GM12878 (cell line): ENCODE data around the gene CLDN7. TPM values are rescaled to one million over a fixed set of nuclear protein-coding genes. Genes with fewer than 3 reads are reported as not detected.

Source experiments
- ATAC-seq: fragments of 200-7000 bp; cut with Tn5 transposase; 3 replicates; pipeline ENCODE4 v1.9.1; 2020; ENCODE audit warnings: mild to moderate bottlenecking, moderate library complexity
- BruUV-seq: library from RNA; stranded (reverse); fragments of 400-500 nt; replicated peaks from 2 replicates; lab custom pipeline; 2021; lab: Mats Ljungman, UMichigan
- CTCF ChIA-PET: fragments of 300-600 bp; sonication (Branson Sonifier 250); formaldehyde crosslinking; extraction: SDS; loops from one replicate; lab custom pipeline; 2021; ENCODE audit warnings: inconsistent platforms; lab: Yijun Ruan, JAX
- POLR2A ChIA-PET: fragments of 350-600 bp; formaldehyde crosslinking; extraction: SDS; loops from one replicate; lab custom pipeline; 2021; ENCODE audit warnings: inconsistent platforms; lab: Charles Lee
- RAD21 ChIA-PET: fragments of 300-600 bp; sonication (Branson Sonifier 250); formaldehyde crosslinking; loops from one replicate; lab custom pipeline; 2023; ENCODE audit warnings: antibody characterized with exemption; ENCODE audit not compliant: unreplicated experiment; lab: Charles Lee
- SMC1A ChIA-PET: fragments of 300-600 bp; sonication (Branson Sonifier 250); formaldehyde crosslinking; loops from one replicate; lab custom pipeline; 2023; ENCODE audit not compliant: unreplicated experiment, uncharacterized antibody; lab: Charles Lee
- DNase-seq: peaks from one replicate; pipeline ENCODE4 v3.0.0-alpha.2; 2011; ENCODE audit warnings: low read depth, low spot score
- FAIRE-seq: peaks from 3 replicates; lab custom pipeline; 2011; peaks lifted over from hg19 to GRCh38; lab: Jason Lieb, UNC
- H2AFZ ChIP-seq: 2 replicates; pipeline ENCODE4 v1.6.0; 2011; ENCODE audit warnings: low read depth, low read length, control low read depth; ENCODE audit not compliant: control insufficient read depth
- H3K27ac ChIP-seq: 2 replicates; pipeline ENCODE4 v1.5.1; 2011; ENCODE audit warnings: control low read depth; ENCODE audit not compliant: control insufficient read depth, insufficient read depth
- H3K27me3 ChIP-seq, 2 experiments: replicated peaks in 1 of 2; 2 replicates each; pipeline versions ENCODE4 v1.6.0 to v1.6.1; 2011; ENCODE audit warnings: low read length in 1 of 2; ENCODE audit not compliant: control insufficient read depth in 2 of 2, insufficient read depth in 2 of 2
- H3K36me3 ChIP-seq, 2 experiments: 2 replicates each; pipeline ENCODE4 v1.5.1; 2011; ENCODE audit warnings: low read length in 1 of 2; ENCODE audit not compliant: control insufficient read depth in 2 of 2, insufficient read depth in 2 of 2
- H3K4me1 ChIP-seq: 2 replicates; pipeline ENCODE4 v1.6.1; 2011; ENCODE audit warnings: mild to moderate bottlenecking, low read length, moderate library complexity, mixed read lengths; ENCODE audit not compliant: control insufficient read depth, insufficient read depth
- H3K4me2 ChIP-seq: 2 replicates; pipeline ENCODE4 v1.6.0; 2011; ENCODE audit warnings: control low read depth; ENCODE audit not compliant: control insufficient read depth, insufficient read depth
- H3K4me3 ChIP-seq: fragments of 200-600 bp; sonication (generic); 2 replicates; pipeline ENCODE4 v1.5.1; 2016
- H3K79me2 ChIP-seq: 2 replicates; pipeline ENCODE4 v1.6.0; 2011; ENCODE audit warnings: low read length; ENCODE audit not compliant: control insufficient read depth, insufficient read depth
- H3K9ac ChIP-seq: 2 replicates; pipeline ENCODE4 v1.8.0; 2011; ENCODE audit warnings: low read length, control low read depth, mixed read lengths; ENCODE audit not compliant: control insufficient read depth, insufficient read depth
- H3K9me3 ChIP-seq: replicated peaks from 3 replicates; pipeline ENCODE4 v1.5.1; 2011; ENCODE audit warnings: mild to moderate bottlenecking, low read length; ENCODE audit not compliant: control insufficient read depth, insufficient read depth
- H4K20me1 ChIP-seq: 2 replicates; pipeline ENCODE4 v1.6.0; 2011; ENCODE audit not compliant: control insufficient read depth, insufficient read depth
- BACH1 ChIP-seq: fragments of 450-650 bp; IDR thresholded peaks from 2 replicates; pipeline ENCODE4 v1.6.1; 2017; ENCODE audit warnings: mild to moderate bottlenecking, borderline replicate concordance
- CHD1 ChIP-seq: IDR thresholded peaks from 2 replicates; pipeline ENCODE4 v1.6.1; 2012; ENCODE audit warnings: low read depth, low read length, improper control_type of control experiment
- FOXK2 ChIP-seq: fragments of 450-650 bp; IDR thresholded peaks from 2 replicates; pipeline ENCODE4 v1.6.1; 2017; ENCODE audit warnings: mild to moderate bottlenecking, moderate library complexity
- MYC ChIP-seq: IDR thresholded peaks from 2 replicates; pipeline ENCODE4 v1.6.1; 2011; ENCODE audit warnings: mild to moderate bottlenecking, low read length, moderate library complexity, inconsistent platforms; ENCODE audit not compliant: insufficient read depth, insufficient replicate concordance, insufficient read length, severe bottlenecking
- PML ChIP-seq: IDR thresholded peaks from 2 replicates; pipeline ENCODE4 v1.6.1; 2012; ENCODE audit warnings: low read length, inconsistent platforms
- SIX5 ChIP-seq: IDR thresholded peaks from 2 replicates; pipeline ENCODE4 v1.6.1; 2011; ENCODE audit warnings: mild to moderate bottlenecking, low read depth, low read length, moderate library complexity; ENCODE audit not compliant: severe bottlenecking
- SMC3 ChIP-seq: IDR thresholded peaks from 2 replicates; pipeline ENCODE4 v1.6.1; 2011; ENCODE audit warnings: low read length, improper control_type of control experiment, borderline replicate concordance
- SRF ChIP-seq, 2 experiments: IDR thresholded peaks; 2 replicates each; pipeline ENCODE4 v1.6.1; 2011; ENCODE audit warnings: low read depth in 2 of 2, low read length in 2 of 2, mild to moderate bottlenecking in 1 of 2, moderate library complexity in 1 of 2
- SUPT20H ChIP-seq: IDR thresholded peaks from 2 replicates; pipeline ENCODE4 v1.6.1; 2011; ENCODE audit warnings: low read depth, mild to moderate bottlenecking, low read length, moderate library complexity, borderline replicate concordance; ENCODE audit not compliant: control insufficient read depth
- TARDBP ChIP-seq: IDR thresholded peaks from 2 replicates; pipeline ENCODE4 v1.6.1; 2016; ENCODE audit warnings: borderline replicate concordance
- TBL1XR1 ChIP-seq: IDR thresholded peaks from 2 replicates; pipeline ENCODE4 v1.6.1; 2012; ENCODE audit warnings: low read depth, low read length, improper control_type of control experiment
- ZNF217 ChIP-seq: fragments of 450-650 bp; IDR thresholded peaks from 2 replicates; pipeline ENCODE4 v1.6.1; 2017; ENCODE audit warnings: antibody characterized with exemption, mild to moderate bottlenecking
- WGBS: methylation state at CpG from one replicate; pipeline ENCODE4 v1.1.6; 2016; ENCODE audit warnings: low lambda C conversion rate; ENCODE audit not compliant: insufficient replicate concordance, insufficient coverage; ENCODE audit errors: missing lambda C conversion rate; 5-methylcytosine and 5-hydroxymethylcytosine counted together
- in situ Hi-C: fragments of 300-500 bp; cut with MboI; formaldehyde crosslinking; loops from 9 replicates; pipeline ENCODE4 v1.14.3; 2018; ENCODE audit warnings: mixed read lengths
- intact Hi-C: fragments of 100-400 bp; cut with micrococcal nuclease; formaldehyde crosslinking; loops from one replicate; pipeline ENCODE4 v1.14.2; 2022; ENCODE audit not compliant: unreplicated experiment
- polyA plus RNA-seq, 11 experiments: library from polyadenylated mRNA; depleted of rRNA in 4 of 11; unstranded in 6 of 11; stranded (reverse) in 5 of 11; fragments of >200 nt; fragmentation: Nextera tagmentation in 4 of 11; fragmentation: Illumina TruSeq in 1 of 11; extraction: Ambion mirVana in 4 of 11; extraction: Trizol in 1 of 11; gene quantifications; 1 replicate in 1 of 11; 2 replicates in 10 of 11; pipeline versions ENCODE4 v1.2.1 to v1.2.3, GENCODE V29; 2011 to 2016; ENCODE audit warnings: inconsistent platforms in 2 of 11, missing spikeins in 2 of 11, low read depth in 1 of 11
- total RNA-seq, 4 experiments: library from RNA; depleted of rRNA in 3 of 4; stranded (reverse); fragments of >200 nt in 3 of 4; fragmentation: Illumina TruSeq in 1 of 4; extraction: Trizol in 1 of 4; gene quantifications; 2 replicates each; pipeline versions ENCODE4 v1.2.1 to v1.2.3, GENCODE V29; 2013 to 2021
- TF ChIP-seq, protein P1 (sequence below): IDR thresholded peaks from 2 replicates; pipeline ENCODE4 v1.6.1; 2011; ENCODE audit warnings: borderline replicate concordance, low read depth, mild to moderate bottlenecking, moderate library complexity, low read length; ENCODE audit not compliant: insufficient read depth, poor library complexity, severe bottlenecking
- TF ChIP-seq, protein P2 (sequence below): fragments of 450-650 bp; IDR thresholded peaks from 2 replicates; pipeline ENCODE4 v1.6.1; 2017; ENCODE audit warnings: antibody characterized with exemption, mild to moderate bottlenecking, moderate library complexity
- TF ChIP-seq, protein P3 (sequence below): IDR thresholded peaks from 2 replicates; pipeline ENCODE4 v1.6.1; 2011; ENCODE audit warnings: low read depth, mild to moderate bottlenecking, low read length, moderate library complexity, borderline replicate concordance; ENCODE audit errors: extremely low read depth

The CLDN7 gene
- total and polyA plus RNA-seq, 10 of the 15 experiments (the other 5 are each of a cell fraction or from before 2014, with no cell fraction given), result 0.19 to 1.3 (median 0.36) TPM; not detected in 5

DNA sequence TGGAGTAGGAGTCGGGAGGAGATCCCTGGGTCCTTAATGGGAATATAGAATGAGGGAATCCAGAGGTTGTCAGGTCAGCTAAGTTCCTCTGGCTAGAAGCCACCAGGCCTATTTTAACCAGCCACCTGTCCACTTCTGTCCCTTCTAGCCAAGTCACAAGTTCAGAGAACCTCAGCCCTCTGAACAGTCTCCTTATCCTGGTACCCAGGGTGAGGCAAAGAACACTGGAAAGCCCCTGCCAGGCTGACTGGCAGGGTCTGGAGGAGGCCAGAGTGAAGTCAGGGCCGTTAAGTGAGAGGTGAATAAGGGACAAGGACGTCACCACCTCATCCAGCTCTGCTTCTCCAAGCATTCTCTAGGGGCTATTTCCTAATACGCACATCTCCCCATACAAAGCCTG lies 13.5 kb downstream of the CLDN7 start:
- intact Hi-C loops, result no loop called here

More for the DNA sequence above, 13.5 kb downstream of the CLDN7 start:
- TF ChIP-seq, protein P1, sequence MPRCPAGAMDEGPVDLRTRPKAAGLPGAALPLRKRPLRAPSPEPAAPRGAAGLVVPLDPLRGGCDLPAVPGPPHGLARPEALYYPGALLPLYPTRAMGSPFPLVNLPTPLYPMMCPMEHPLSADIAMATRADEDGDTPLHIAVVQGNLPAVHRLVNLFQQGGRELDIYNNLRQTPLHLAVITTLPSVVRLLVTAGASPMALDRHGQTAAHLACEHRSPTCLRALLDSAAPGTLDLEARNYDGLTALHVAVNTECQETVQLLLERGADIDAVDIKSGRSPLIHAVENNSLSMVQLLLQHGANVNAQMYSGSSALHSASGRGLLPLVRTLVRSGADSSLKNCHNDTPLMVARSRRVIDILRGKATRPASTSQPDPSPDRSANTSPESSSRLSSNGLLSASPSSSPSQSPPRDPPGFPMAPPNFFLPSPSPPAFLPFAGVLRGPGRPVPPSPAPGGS, result no peak
- no peak for TF ChIP-seq BACH1
- TF ChIP-seq SIX5, result no peak
- no peak for TF ChIP-seq SMC3
- TF ChIP-seq ZNF217, result no peak
- TF ChIP-seq SRF (IDR thresholded peaks at IDR 0.05; ENCODE audit: low read depth in 2 of 2, low read length in 2 of 2), result no peak
- TF ChIP-seq, protein P2, sequence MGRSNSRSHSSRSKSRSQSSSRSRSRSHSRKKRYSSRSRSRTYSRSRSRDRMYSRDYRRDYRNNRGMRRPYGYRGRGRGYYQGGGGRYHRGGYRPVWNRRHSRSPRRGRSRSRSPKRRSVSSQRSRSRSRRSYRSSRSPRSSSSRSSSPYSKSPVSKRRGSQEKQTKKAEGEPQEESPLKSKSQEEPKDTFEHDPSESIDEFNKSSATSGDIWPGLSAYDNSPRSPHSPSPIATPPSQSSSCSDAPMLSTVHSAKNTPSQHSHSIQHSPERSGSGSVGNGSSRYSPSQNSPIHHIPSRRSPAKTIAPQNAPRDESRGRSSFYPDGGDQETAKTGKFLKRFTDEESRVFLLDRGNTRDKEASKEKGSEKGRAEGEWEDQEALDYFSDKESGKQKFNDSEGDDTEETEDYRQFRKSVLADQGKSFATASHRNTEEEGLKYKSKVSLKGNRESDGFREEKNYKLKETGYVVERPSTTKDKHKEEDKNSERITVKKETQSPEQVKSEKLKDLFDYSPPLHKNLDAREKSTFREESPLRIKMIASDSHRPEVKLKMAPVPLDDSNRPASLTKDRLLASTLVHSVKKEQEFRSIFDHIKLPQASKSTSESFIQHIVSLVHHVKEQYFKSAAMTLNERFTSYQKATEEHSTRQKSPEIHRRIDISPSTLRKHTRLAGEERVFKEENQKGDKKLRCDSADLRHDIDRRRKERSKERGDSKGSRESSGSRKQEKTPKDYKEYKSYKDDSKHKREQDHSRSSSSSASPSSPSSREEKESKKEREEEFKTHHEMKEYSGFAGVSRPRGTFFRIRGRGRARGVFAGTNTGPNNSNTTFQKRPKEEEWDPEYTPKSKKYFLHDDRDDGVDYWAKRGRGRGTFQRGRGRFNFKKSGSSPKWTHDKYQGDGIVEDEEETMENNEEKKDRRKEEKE, result no peak
- no peak for TF ChIP-seq SUPT20H
- no peak for TF ChIP-seq PML
- no peak for TF ChIP-seq FOXK2
- no peak for TF ChIP-seq MYC
- TF ChIP-seq CHD1, result no peak
- TF ChIP-seq TBL1XR1, result no peak
- TF ChIP-seq, protein P3, sequence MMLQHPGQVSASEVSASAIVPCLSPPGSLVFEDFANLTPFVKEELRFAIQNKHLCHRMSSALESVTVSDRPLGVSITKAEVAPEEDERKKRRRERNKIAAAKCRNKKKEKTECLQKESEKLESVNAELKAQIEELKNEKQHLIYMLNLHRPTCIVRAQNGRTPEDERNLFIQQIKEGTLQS, result no peak
- no peak for TF ChIP-seq TARDBP
- TF ChIP-seq, all 136 proteins: peak for 0
- FAIRE-seq (no peak), ATAC-seq (no peak), DNase-seq (no peak)
- H3K27ac ChIP-seq, result peak overlapping the region; percentile 87
- in situ Hi-C loops, result no loop called here
- peak overlapping the region; percentile 89 for H3K4me2 ChIP-seq
- H4K20me1 ChIP-seq, result no peaks in the 10 kb centered on the region
- peak overlapping the region; percentile 91 for H3K9ac ChIP-seq
- no peaks in the 10 kb centered on the region for H3K9me3 ChIP-seq
- H3K4me3 ChIP-seq, result peak overlapping the region; percentile 90
- no peak overlapping the region for H2AFZ ChIP-seq
- CTCF ChIA-PET, result interaction anchor here (1.0 to 3.2 kb wide), 4 partner anchors 9 to 49 kb away, joined by 3 to 18 read pairs (median 8); partner anchors contain the start of genes ACADVL, DLG4 and PHF23
- RAD21 ChIA-PET, result interaction anchor here (1.2 kb wide), 2 partner anchors 8 to 634 kb away, joined by 3 to 9 read pairs; no protein-coding TSS in a partner anchor
- SMC1A ChIA-PET, result interaction anchor here (1.2 to 3.6 kb wide), 3 partner anchors 8 to 28 kb away, joined by 5 to 26 read pairs (median 16); partner anchors contain the start of genes ACADVL, GABARAP and PHF23
- 64% methylated on average over 4 of the region's 4 CpGs for whole genome bisulfite sequencing
- POLR2A ChIA-PET, result interaction anchor here (1.1 to 4.4 kb wide), 5 partner anchors 9 to 81 kb away, joined by 4 to 99 read pairs (median 7); partner anchors contain the start of genes ACADVL, DLG4, DVL2 and GABARAP
- peaks cover 10% of the 10 kb centered on the region for H3K4me1 ChIP-seq
- H3K36me3 ChIP-seq, result peaks cover 8 to 19% of the 10 kb centered on the region in 2 experiments; a peak in 3 of 4 replicates
- no TSS peak for BruUV-seq
- H3K27me3 ChIP-seq, result no peaks in the 10 kb centered on the region
- H3K79me2 ChIP-seq, result peaks cover 60% of the 10 kb centered on the region
